CD1c-positive myeloid dendritic cell (primary cell): Measurements from ENCODE around the gene SHANK1.

Experiments
- DNase-seq: peaks from one replicate; pipeline ENCODE4 v3.0.0-alpha.2; 2016; ENCODE audit errors: extremely low spot score

SHANK1 gene

DNA sequence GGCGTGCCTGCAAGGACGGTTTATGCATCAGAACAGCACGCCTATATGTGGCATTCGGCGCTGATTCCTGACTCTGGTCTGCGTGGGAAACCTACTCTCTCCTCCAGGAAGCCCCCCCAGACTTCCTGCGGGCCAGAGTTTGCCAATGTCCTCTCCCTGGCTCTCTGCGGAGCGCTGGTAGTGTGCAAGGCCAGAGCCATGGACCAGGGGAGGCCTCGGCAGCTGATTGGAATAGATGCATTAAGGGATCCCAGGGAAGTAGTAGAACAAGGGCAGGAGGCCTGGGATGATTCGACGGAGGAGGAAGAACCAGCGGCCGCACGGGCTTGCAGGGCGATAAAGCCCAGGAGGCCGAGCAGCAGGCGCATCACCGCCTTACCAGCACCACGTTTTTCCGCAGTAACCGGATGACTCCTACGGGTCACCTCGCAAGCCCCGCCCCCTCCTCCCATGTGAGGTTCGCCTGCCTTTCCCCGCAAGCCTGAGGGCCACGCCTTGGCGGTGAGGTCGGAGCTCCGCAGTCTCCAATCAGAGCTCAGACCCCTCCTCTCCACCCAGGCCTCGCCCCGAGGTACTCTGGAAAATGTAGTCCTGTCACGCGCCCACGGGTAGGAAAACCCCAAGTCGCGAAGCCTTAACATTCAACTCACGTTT, 8.6 kb upstream of the SHANK1 start:
- DNase-seq: peak; percentile 79

DNA sequence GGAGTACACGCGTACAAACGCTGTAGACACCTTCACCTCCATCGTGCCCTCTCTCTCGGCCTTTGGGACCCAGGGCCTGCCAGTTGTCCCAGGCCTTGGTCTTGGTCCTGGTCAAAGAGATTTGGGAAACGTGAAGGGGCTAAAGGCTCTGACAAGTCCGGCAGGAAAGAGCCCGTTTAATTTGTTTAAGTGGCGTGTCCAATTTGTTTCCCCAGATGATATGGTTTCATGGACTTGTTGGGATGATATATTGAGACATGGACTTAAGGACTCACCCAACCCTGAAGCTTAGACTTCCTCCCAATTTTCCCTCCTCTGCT, 6.3 kb upstream of the SHANK1 start:
- DNase-seq: no peak

DNA sequence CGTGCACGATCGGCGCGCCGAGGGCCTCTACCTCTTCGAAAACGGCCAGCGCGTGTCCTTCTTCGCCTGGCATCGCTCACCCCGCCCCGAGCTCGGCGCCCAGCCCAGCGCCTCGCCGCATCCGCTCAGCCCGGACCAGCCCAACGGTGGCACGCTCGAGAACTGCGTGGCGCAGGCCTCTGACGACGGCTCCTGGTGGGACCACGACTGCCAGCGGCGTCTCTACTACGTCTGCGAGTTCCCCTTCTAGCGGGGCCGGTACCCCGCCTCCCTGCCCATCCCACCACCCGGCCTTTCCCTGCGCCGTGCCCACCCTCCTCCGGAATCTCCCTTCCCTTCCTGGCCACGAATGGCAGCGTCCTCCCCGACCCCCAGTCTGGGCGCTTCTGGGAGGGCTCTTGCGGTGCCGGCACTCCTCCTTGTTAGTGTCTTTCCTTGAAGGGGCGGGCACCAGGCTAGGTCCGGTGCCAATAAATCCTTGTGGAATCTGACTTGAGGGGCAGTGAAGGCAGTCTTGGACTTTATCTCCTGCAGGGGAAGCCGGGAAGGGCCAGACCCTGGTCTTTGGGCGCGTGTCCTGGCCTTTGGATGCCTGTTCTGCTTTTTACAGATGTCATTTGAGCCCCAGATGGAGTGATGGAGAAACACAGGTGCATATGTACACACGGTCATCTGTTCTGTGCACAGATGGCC, 5.8 kb upstream of the SHANK1 start:
- no peak for DNase-seq

DNA sequence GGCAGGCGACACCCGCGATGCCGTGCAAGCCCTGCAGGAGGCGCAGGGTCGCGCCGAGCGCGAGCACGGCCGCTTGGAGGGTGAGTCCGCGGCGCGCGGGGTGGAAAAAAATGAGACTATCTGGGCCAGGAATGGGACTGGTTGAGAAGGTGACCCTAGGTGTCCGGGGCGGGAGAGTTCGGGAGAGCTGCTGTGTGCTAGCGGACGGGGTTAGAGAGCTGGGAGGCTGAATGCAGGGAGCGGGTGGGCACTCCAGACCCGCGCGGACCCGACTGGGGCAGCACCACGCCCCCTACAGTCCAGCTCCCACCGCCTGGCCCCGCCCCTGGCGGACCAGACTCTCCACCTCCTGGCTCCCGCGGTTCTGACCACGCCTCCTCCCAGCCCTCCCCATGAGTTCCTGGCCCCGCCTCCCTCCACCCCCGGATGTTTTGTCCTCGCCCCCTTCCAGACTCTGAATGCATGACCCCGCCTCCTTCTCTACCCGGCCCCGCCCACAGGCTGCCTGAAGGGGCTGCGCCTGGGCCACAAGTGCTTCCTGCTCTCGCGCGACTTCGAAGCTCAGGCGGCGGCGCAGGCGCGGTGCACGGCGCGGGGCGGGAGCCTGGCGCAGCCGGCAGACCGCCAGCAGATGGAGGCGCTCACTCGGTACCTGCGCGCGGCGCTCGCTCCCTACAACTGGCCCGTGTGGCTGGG, 5.1 kb upstream of the SHANK1 start:
- peak; percentile 98 for DNase-seq

DNA sequence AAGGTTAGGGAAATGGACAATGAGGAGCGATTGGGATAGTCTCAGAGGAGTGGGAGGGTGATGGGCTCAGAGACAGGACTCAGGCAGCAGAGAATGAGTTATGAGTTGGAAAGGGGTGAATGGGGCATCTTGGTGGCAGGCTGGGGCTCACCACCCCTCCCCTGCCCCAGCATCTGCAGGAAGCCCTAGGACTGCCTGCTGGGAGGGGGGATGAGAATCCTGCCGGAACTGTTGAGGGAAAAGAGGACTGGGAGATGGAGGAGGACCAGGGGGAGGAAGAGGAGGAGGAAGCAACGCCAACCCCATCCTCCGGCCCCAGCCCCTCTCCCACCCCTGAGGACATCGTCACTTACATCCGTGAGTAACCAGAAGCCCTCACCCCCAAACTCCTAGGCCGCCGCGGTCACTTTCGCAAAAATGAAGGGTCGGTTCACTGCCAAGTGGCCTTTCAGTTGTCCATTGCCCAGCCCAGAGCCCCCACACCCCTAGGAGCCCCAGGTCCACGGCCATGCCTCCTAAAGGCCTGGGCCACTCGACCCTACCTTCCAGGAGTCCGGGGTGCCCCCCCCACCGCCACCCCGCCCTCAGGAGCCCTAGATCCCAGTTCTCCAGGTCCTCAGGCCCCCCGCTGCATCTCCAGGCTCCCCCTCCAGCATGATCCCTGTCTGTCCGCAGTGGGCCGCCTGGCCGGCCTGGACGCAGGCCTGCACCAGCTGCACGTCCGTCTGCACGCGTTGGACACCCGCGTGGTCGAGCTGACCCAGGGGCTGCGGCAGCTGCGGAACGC, 4.3 kb upstream of the SHANK1 start:
- DNase-seq: no peak

DNA sequence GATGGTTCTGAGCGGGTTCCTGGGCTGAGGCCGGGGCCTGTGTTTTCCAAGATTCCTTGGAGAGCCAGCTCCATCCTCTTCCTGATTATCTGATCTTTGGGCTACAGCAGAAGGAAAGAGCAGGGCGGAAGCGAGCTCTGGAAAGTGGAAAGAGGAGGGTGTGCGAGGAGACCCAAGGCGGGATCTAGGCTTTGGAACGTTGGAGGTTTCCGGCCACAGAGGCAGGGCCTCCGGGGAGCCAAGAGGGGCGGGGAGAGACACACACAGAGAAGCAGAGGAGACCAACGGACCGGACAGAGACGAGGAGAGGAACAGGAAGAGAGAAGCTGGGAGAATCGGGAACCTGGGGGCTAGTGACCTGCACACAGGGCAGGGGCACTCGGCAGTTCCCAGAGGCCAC, 3.5 kb upstream of the SHANK1 start, which contains the start of gene CLEC11A:
TSS of gene CLEC11A (plus strand) at position 296 of the 400 bp plus-strand sequence. CDS start 162 bp downstream, outside the sequence.
- DNase-seq: peak; percentile 31

DNA sequence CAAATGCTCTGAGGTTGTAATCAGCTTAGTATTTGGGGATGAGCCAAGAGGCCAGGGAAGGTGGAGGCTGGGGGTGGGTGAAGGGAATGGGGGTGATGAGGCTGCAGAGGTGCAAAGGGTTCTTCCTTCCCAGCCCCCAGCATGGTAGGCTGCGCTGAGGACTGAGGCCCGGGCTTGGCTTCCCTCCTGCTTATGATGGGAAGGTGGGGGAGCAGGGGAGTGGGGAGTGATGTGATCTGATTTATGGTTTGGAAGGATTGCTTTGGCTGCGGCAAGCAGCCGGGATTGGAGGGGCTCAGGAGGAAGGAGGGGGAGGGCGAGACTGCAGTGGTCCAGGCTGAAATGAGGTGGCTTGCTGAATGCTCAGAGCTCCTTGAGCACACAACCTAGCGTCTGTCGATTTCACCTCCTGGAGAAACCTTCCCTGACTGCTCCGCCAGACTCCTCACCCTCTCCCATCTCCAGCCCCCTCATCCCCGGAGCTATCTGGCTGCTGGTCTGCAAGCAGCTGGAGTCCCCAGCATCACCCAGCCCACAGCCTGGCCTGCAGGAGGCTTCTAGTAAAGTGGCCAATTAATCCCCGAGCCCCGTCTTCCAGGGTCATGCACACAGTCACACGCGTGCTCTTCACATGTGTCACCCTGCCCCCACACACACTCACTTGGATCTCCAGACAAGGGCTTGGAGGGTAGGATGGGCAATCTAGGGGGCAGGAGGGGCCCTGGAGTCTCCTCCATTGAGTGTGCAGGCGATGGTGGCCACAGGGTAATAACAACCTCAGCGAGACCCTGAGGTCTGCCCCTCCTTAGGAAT, 2.8 kb upstream of the SHANK1 start:
- DNase-seq: no peak

DNA sequence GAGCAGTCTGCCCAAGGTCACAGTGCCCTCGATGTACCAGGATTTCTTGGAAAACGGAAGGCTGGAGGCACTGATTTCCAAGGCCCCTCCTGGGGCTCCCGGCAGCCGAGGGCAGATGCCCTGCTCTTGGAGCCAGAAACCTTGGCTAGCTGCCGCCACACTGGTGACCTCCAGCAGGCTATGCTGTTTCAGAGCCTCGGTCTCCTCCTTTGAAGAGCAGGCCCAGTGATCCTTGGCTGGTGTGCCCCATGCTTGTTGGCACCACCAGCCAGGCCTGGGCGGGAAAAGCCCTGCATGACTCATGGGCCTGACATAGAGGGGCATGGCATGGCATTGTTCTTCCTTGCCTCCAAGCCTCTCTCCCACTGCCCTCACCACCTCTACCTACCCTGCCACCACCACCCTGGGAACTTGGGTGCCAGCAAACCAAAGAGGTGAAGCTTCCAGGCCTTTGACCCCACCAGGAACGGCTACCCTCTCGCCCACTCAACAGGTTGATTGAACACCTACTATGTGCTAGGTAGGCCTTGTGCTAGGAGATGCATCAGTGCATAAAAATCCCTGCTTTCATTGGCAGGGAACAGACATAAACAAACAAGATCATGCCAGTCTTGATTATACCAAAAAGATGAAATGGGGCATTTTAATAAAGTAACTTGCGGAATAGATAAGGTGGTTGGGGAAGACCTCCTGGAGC, 2.0 kb upstream of the SHANK1 start:
- no peak for DNase-seq

DNA sequence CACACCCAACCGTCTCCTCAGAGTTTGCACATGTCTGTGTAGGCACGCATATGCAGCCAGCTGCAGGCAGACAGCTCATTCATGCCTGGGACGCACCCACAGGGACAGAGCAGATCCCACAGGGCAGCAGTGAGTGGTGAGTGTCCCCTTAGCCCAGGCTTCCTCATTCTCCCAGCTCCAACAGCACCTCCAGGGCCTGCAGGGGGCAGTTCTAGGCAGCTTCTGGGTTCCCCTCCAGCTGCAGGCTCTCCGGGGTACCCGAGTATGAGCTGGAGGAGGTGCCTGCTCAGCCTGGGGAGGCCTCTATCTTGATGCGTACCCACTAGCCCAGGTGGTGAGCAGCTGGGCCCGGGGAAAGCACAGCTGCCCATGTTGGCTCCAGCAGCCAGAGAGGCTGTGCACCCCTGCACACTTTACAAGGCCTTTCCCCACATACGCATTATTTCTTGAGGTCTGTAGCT, 1.3 kb upstream of the SHANK1 start:
- peak; percentile 61 for DNase-seq

DNA sequence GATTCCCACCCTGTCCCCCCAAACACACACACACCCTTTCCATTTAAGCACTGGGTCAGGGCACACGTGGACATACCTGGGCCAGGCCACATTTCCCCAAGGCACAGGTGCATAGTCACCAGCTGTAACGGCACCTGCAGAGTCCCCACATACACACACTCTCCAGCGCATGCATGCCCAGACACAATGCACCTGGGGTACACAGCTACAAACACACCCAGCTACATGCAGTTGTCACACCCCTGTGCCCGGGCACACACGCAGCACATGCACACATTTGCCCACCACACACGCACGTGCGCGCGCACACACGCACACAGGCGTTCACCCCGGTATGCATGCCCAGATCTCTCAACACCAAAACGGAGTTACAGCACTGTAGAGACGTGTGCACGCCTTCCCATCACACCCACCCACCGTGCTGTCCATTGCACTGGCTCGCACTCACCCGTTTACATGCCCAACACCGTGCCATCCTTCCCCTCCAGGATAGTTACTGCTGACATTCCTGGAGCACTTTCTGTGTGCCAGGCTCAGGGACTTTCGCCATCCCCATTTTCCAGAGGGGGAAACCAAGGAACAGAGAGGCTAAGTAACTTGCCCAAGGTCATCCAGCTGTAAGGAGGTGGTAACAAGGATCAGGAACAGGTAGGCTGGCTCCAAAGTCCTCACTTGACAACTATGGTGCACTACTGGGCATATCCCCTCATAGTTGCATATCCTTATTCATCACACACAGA, 749 bp upstream of the SHANK1 start:
- no peak for DNase-seq

DNA sequence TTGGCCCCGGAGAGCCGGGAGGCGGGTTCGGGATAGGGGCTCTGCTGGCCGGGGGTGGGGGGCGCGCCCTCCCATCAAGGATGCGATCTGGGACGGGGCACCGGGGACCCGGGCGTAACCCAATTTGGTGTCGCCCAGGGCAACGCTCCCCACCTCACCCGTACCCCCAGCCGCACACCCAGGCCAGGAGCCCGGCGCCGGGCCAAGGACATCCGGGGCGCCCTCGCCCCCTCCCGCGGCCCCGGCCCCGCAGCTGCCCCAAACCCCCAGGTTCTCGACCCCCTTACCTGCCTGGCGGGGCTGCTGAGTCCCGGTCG, 525 bp downstream of the SHANK1 start:
- DNase-seq: no peak

DNA sequence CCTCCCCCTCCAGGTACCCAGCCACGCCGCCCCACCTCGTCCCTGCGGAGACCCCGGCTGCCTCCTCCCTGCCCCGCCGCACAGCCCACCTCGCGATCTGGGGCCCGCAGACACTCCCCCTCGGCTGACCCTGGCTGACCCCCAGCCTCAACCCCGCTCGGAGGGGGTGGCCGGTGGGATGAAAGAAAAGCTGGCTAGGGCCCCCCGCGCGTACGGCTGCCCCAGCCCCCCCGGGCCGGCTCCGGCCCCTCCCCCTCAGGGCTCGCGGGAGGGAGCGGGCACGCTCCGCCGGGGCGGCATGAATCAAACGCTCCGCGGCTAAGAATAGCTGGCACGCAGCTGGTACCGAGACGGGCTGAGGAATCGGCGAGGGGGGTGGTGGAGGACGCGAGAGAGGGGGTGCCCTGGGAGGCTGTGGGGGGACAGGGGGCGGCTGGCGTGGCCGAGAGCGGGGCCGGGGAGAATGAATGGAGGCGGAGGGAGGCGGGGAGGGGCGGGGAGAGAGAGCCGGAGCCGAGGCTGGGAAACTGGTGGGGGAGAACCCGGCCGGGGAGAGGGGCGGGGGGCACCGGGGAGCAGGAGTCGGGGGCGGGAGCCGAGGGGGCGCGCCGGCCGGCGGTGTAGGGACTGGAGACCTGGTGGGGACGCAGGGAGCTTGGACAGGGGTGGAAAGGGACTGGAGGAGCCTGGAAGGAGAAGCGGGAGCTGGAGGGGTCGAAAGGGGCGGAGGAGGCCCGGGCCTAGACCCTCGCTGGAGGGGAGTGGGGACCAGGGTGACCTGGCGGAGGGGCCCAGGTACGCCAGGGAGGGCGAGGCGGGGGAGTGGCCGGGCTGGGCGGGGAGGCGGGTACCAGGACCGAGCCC, 1.1 kb downstream of the SHANK1 start:
- no peak for DNase-seq

DNA sequence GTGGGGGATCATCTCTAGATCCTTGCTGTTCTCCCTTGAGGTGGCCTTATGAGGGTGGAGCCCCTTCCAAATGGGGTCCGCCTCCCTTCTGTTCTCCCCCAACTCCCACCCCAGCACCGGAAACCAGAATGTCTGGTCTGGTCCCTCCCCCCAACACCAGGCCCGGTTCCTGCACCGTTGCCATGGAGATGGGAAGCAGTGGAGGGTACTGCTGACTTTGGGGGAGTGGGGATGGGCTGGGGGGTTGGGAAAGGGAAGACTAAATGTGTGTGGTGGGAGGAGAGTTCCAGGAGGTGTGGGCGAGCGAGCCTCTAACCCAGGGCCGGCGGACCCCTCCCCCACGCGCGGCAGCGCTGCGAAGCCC, 1.7 kb downstream of the SHANK1 start:
- DNase-seq: no peak

DNA sequence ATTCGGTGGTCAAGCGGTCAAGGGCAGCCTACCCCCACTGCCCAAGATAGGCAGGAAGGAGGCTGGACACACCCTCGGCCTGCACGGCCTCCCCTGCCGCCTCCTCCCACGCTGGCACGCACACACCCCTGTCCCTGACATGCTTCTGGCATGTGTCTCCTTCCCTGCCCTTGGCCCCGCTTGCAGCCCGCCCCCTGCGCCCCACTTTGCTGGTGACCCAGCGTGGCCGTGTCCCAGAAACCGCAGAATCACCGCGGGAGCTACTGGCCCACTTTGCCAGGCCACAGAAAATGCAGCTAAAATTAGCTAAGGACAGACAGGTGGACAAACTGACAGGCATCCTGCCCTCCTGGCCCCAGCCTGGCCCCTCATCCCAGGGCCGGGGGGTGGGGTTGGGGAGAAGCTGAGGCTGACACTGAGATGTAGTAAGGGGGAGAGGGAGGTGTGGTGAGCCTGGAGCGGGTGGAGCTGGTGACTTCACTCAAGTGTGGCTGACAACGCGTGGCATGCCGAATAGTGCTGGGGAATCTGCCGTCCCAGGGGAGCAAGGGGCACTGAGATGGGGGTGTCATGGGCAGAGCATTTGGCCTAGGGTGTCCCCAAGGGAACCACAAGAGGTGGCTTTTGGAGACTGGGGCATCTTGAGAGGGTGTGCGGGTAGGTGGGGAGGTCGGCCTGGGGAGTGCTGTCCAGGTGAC, 2.4 kb downstream of the SHANK1 start:
- DNase-seq: no peak

DNA sequence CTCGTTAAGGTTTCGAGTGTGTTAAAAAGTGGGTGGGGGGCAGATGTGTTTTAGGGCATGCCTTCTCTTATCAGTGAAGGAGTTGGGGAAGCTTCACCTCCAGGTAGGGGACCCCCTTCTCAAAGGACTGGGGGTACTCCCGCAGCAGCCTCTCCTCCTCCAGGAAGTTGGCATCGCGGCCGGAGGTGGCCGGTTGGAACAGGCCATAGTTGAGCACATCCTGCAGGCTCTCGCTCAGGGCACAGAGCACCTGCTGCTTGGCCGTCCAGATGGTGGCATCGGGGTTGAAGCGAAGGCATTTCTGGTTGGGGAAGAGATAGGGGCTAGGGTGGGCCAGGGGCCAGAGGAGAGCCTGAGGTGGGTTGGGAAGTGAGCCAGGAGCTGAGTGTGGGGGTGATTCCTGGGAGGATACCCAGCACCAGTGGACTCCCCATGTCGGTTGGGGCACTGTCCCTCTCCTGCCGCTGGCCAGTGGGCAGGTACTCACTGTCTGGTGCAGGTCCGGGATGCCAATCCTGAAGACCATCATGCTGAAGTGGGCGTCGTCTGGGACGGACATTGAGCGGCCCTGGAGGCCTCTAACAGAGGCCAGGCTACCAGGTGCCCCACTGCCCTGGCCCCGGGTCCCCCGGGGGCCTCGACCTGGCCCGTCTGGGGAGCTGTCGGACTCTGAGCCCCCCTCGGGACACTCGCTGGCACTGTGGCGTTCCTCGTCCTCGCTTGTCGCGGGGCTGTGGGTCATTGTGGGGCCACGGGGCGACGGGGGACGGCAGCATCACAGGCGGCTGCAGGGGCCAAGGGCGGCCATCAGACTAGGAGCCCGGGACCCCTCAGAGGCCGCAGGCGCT, 3.2 kb downstream of the SHANK1 start:
- no peak for DNase-seq

DNA sequence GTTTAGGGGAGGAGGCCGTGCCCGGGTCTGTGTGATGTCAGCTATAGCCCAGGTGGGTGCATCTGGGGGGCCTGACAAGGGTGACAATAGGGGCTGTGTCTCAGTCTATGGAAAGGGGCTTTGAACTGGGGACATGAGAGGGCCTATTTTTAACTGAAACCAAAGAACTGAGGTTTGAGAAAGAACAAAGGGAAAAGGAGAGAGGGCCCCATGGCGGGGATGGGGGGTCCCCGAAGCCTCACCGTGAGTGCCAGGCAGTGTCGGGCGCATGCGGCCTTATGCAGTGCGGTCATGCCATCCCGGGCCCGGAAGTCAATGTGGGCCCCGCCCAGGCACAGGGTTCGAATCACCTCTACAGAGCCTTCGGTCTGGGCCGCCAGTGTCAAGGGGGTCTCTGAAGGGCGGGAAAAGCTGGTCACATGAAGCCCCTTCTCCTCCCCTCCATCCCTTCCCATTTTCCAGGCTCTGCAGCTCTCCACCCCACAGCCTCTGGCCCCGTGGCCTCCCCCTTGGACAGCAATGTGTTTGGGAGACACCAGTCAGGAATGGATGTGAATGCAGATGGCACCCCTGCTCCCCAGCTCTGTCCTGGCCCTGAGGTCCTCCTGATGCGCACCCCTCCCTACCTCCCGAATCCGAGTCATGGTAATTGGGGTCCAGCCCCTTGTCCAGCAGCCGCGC, 5.9 kb downstream of the SHANK1 start:
- no peak for DNase-seq

DNA sequence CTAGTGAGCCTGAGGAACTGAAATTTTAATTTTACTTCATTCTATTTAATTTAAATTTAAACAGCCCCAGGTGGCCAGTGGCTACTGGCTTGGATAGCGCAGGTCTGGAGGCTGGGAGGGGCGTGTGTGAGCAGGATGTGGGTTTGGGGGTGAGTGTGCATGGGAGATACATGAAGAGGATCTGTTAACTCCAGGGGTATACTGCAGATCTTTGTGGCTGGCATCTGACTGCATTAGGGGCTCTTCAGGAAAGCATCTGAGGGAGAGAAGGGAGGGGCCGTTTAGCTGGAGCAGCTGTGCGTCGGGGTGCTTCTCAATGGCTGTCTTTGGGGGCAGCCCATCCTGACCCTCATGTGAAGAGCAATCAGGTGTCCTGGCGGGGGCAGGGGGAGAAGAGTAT, 6.8 kb downstream of the SHANK1 start:
- no peak for DNase-seq
